HTERT RPE-1 (cell line): ENCODE data around the gene TRAPPC10.

Experiments used
- in situ Hi-C: fragments of 300-500 bp; cut with MboI; formaldehyde crosslinking; loops from 4 replicates; pipeline ENCODE4 v1.14.3; 2020; ENCODE audit warnings: low sequenced_read_pairs

Gene TRAPPC10

DNA sequence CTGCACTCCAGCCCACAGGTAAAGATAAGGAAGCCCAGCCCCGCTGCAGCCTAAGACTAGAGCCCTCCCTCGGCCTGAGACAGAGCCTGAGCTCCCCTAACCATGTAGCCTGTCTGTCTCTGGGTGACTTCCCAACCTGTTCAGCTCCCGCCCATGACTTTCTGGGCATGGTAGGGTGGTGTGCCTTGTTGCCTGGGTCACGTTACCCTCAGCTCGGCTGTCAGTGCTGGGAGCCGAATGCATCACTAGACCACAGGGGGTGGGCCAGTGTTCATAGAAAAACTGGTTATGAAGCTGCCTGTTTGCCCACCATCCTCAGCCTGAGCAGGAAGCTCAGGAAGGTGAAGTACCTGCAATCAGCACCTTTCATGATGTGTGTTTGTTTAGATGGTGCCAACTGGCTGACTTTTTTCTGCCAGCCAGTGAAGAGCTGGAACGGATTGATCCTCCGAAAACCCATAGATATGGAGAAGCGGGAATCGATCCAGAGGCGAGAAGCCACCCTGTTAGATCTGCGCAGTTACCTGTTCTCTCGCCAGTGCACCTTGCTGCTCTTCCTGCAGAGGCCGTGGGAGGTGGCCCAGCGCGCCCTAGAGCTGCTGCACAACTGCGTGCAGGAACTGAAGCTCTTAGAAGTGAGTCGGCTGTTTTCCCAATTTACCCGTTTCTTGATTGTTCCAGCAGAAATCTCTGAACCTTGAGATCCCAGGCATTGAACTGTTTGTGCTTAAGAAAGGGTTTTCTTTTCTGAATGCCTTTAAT, 51.2 kb downstream of the TRAPPC10 start:
- in situ Hi-C loops: no loop called here

DNA sequence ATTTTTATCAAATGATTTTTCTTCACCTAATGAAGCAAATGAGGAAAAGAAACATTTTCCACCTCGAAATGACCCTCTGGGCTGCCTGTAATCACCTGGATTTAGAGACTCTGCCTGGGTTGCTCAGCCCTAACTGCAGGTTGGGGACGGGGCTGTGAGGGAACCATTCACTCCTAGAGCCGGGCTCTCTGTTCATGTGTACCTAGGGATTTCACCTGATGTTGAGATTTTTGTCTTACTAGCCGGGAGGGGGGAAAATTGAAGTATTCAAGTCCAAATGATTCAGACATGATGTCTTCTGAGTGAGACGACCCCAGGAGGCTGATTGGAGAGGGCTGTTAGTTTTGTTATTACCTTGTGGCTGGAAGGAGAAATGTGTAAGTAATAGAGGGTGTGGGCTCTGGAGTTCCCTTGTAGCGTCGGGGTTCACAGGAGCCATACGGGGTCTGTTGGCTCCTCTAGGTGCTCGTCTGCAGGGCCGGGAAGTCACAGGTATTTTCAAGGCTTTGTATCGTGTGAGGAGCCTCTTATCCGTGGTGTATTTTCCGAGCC, 52.8 kb downstream of the TRAPPC10 start:
- in situ Hi-C loops: no loop called here

DNA sequence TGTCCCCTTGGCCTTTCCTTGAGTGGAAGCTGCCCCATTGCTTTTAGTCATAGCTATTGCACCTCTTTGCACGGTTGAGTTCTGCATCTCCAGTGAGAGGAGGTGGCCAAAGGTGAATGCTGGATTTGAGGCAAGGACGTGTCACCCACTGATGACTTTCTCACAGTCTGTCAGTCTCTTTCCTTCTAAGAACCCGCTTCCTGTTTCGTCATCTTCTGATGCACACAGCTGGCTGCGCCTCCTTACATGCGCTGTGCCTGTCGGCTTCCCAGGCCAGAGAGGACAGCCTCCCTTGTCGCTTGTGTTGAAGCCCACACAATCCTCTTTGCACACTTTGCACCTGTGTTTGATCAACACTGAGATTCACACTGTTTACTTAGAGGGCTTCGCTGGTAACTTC, 53.3 kb downstream of the TRAPPC10 start:
- in situ Hi-C loops: no loop called here

DNA sequence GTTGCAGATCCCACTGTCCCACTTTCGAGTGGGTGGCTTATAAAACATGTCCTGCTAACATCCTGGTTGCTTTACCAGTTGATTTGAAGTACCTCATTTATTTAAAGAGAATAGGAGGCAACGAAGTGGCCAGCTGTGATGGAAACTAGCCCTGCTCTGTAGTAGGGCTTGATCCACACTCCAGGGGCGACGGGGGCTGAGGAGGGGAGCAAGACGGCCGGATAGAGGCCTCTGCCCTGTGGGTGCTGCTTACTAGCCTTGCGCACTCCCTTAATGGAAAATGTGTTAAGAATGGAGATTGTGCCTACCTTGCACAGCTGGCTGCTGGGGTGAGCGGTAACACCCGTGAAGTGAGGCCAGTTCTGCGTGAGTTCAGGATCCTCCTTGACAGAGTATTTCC, 54.0 kb downstream of the TRAPPC10 start:
- in situ Hi-C loops: no loop called here

DNA sequence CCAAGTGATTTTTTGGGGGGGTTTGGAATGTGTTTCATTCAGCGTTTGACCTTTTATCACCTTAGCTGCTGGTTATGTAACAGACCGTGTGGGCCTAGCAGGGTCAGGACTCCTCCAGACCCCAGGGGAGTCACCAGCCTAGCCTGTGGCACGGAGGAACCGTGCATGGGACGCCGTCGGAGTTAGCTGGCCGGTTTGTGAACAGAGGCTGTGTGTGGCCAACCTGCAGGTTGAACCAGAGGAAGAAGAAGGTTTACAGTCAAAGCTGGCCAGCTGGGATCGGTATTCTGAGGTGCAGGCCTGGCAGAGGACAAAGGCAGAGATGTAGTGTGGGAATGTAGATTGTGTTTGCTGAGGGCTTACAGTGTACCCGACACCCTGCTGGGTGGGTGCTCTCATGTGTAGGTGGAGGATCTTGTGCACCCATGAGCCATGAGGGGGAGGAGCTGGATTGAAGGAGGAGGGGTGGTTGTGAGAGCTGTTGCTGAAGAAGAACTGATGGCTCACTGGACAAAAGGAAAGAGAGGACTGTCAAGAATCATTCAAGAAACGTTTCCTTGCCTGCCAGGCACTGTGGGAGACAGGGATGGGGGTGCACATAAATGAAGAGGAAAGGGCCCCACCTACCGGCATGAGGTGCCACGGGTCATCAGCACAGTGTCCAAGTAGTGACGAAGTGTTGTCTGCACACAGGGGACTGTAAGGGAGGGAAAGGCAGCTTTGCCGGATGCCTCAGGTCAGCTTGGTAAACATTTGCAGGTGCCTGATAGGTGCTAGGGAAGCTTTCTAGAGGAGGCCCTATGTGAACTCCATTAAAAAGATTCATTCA, 55.1 kb downstream of the TRAPPC10 start:
- in situ Hi-C loops: no loop called here

DNA sequence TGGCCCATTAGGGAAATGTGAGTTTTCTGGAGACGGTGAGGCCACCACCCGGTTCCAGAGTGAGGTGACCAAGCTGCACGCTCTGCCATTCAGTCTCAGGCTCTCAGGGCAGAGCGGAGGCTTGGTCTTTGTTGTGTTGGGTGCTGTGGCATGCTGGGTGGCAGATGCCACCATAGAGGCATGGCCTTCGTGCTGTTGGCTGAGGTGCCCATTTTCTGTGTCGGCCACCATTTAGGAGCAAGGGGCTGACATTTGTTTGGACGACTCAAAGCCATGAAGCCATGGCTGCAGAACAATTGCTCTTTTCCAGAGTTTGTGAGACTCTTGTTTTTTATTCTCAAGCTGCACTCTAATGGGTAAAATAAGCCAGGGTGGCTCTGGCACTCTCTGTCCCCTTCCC, 58.3 kb downstream of the TRAPPC10 start:
- in situ Hi-C loops: no loop called here

DNA sequence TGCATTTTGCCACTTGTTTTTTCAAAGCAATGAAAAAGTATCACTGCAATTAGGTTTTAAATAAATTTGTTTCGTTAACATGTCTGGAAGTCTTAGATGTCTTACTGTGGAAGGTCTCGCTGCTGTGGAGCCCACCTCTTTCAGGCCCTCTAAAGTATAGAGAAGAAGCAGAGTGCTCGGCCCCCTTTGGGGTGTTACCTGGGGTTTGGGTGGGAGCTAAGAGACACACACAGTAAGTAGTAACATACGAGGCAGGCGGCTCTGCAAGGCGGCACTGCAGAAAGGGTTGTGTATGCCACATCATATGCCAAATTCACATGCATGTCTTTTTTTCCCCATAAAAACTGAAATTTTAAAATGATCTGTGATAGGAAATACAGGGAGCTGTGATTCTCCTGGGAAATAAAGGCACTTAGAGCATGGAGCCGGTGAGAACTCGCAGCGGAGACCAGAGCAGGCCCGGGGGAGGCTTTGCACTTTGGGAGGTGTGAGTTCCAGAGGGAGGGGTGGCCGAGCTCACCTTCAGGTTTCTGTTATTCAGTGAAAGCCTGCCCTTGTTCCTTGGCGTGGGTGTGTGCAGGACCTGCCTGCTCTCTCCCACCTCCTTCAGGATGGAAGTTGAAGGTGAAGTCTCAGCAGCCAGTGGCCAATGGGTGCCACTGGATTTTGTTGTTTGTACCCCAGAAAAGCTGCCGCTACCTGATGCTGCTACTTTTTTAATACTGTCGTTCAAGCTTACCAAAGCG, 59.4 kb downstream of the TRAPPC10 start:
- in situ Hi-C loops: no loop called here

DNA sequence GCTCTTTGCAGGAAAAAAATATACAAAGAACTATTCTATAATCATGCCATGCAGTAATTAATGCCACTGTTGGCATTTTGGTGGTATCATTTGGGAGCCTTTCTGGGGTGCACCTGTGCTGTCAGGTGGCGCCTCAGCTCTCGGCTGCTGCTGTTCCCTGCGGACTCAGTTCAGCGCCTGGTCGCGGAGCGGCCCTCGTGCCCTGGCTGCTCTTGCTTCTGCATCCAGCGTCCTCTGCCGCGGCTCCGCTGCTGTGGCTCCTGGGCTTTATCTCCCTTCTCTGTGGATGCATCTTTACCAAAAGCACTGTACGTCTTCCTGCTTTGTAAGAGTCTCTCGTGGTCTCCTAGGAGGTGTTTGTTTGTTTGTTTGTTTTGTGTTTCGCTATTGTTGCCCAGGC, 60.0 kb downstream of the TRAPPC10 start:
- in situ Hi-C loops: no loop called here

DNA sequence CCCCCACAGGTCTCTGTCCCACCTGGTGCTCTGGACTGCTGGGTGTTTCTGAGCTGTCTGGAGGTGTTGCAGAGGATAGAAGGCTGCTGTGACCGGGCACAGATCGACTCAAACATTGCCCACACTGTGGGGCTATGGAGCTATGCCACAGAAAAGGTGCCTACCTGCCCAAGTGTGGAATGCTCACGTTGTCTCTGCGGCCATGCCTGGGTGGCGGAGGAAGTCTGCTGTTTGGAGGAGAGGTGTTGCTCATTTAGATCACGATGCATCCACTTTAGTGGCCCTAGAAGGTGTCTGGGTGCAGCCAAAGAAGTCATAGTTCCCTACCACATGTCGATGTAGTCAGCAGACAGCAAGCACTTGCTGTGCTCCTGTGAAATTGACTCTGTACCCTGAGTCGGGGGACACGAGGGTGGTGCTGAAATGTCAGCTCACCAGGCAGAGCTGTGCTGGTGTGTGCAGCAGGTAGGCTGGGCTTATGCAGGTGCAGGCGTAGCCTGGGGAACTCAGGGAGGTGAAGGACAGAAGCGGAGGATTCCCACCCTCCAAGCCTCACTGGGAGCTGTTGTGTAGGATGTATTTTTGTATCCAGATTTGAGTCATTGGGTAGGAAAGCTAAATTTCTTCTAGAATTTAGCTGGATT, 62.3 kb downstream of the TRAPPC10 start:
- in situ Hi-C loops: no loop called here

DNA sequence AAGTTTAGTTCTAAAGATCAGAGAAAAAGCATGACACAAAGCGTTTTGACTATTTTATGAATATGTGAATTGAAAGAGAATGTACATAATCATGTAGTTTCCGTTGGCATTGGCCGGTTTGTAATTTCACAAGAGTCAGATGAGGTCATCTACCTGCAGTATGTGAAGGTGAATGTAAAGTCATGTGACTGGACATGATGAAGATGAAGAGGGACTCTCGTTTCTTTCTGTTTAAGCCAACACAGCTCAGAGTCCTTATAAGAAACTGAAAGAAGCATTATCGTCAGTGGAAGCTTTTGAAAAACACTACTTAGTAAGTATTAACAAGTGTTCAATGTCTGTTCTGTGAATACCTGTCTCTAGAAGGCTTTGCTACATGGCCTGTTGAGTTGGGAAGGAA, 64.2 kb downstream of the TRAPPC10 start:
- in situ Hi-C loops: no loop called here

DNA sequence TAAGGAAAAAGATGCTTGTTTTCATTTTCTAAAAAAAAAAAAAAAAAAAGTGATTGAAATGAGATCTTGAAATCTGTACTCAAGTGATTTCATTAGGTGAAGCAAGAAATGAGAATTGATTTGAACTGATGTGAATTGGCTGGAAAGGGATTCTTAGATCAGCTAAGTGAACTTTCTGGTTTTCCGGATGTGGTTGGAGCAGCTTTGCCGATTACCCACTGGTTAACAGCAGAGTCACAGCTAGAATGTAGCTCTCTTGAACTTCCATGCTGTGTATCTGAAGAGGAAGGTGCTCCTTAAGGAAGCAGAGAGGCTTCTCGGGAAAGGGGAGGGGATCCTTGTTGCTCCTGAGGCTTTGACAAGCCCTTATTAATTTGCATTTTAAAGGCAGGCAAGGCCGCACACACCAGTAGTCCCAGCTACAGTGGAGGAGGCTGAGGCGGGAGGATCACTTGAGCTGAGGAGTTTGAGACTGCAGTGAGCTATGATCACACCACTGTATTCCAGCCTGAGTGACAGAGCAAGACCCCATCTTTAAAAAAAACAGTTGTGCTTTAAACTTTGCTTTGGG, 66.4 kb downstream of the TRAPPC10 start:
- in situ Hi-C loops: no loop called here

DNA sequence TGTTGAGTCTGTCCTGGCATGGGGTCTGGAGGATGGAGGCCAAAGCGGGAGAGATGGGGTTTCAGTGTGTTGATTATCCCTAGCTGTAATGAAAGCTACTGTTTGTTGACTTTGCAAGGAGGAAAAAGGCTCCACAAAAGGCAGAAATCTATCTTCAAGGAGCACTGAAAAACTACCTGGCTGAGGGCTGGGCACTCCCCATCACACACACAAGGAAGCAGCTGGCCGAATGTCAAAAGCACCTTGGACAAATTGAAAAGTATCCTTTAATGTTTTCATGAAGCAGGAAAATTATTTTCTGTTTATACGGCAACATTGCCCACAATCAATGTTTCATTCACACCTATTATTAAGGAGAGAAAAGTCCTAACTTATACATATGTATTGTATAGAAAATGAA, 67.3 kb downstream of the TRAPPC10 start:
- in situ Hi-C loops: no loop called here

DNA sequence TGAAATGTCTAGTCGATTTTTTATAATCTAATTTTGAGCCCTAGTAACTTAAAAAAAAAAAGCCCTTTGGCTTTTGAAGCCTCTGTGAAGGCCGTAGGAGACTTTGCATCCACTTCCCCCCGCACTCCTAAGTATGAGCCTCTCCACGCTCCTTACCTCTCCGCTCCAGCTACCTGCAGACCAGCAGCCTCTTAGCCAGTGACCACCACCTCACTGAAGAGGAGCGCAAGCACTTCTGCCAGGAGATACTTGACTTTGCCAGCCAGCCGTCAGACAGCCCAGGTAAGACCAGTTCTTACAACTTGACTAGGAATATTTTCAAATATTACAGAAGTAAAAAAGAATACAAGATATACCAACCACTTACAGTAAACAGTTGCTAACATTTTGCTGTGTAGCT, 67.7 kb downstream of the TRAPPC10 start:
- in situ Hi-C loops: no loop called here

DNA sequence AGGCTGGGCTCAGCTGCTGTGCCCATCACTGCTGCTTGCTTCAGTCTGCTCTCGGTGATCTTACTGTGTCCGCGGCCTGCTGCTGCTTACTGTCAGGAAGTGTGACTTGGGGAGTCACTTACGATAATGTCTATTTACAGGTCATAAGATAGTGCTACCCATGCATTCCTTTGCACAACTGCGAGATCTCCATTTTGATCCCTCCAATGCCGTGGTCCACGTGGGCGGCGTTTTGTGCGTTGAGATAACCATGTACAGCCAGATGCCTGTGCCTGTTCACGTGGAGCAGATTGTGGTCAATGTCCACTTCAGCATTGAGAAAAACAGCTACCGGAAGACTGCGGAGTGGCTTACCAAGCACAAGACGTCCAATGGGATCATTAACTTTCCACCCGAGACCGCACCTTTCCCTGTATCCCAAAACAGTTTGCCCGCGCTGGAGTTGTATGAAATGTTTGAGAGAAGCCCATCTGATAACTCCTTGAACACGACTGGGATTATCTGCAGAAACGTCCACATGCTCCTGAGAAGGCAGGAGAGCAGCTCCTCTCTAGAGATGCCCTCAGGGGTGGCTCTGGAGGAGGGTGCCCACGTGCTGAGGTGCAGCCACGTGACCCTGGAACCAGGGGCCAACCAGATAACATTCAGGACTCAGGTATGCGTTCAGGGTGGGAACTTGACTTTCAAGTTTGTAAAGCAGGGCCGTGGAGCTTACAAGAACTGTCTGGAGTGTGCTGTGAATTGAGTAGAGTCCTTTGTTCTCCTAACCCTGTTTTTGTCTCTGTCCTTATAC, 70.7 kb downstream of the TRAPPC10 start:
- in situ Hi-C loops: no loop called here

DNA sequence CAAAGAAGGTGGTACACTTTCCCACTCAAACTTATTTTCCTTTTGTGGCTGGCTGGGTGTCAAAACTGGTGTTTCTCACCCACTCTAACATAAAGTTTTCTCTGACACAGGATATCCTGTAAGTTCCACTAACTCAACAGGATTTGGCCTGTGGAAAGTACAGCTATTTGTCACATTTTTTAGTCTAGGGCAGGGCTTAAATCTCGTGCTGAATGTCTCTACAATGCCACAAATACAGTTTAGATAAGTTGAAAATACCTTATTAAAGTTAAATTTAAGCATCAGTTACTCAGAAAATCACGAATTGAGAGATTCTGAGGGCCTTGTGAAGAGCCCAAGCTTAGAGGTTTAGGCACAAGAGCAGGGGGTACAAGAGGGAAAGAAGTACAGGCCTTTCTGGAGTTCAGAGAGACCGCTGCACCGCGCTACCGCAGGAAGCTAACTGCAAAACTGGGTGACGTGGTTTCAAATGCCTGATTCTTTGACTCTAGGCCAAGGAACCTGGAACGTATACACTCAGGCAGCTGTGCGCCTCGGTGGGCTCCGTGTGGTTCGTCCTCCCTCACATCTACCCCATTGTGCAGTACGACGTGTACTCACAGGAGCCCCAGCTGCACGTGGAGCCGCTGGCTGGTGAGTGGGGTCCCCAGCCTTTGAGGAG, 71.7 kb downstream of the TRAPPC10 start:
- in situ Hi-C loops: no loop called here

DNA sequence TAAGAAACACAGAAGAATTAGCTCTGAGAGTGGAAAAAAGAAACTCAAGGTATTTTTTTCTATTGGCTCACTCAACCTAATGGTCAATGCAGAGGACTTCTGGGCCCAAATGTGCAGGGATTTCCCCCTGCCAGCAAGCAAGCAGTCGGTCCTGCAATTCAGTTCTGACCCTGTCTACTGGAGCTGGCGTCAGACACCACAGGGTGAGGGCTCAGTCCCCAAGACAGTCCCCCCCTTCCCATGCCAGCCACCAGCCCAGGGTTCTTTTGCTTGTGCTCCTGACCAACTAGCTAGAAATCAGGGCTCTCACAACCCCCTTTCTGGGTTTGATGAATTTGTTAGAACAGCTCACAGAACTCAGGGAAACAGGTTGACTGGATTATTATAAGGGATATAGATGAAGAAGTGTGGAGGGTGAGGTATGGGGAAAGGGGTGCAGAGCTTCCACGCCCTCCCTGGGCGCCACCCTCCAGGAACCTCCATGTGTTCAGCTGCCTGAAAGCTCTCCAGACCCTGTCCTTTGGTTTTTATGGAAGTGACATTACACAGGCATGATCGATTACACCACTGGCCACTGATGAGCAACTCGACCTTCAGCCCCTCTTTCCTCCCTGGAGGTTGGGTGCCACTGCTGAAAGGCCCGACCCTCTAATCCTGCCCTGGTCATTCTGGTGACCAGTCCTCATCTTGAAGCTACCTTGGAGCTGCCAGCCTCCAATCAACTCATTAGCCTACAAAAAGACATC, 72.6 kb downstream of the TRAPPC10 start:
- in situ Hi-C loops: no loop called here

DNA sequence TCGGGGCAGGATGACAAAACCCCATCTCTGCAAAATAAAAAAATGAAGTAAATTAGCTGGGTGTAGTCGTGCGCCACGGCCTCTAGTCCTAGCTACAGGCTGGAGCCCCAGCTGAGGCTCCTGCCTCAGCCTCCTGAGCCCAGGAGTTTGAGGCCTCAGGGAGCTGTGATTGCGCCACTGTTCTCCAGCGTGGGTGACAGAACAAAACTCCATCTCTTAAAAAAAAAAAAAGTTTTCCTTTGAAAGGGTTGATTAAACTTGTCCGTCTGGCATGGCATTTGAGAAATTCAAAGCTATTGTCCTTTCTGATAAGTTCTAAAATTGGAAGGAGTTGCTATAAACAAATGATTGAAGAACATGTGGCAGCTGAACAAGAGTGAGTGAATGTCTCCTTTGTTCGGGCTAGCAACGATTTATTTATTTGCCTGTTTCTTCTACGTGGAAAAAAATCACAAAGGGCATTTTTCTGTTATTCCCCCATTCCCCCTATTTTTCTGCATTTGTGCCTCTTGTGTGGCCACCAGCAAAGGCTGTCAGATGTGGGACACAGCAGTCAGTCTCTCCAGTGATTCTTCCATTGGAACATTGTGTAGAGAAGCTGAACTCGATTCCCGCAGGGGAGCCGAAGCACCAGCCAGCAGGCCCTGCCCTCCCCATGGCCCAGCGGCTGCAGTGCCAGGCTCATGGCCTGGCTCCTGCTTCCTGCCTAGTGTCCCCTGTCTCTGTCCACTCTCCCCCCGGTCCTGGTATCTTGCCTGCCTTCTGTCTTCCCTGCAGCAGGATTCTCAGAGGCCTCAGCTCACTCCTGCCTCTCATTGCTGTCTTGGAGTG, 73.6 kb downstream of the TRAPPC10 start:
- in situ Hi-C loops: no loop called here
